Stimulated activated naive CD8-positive, alpha-beta T cell treated with anti-CD3 and anti-CD28 coated beads, Interleukin-15, Interleukin-2, amounts not matched to agents 100 ng/mL and 50 ng/mL, for 24 hours (primary cell): ENCODE results near the gene STAMBPL1.

Source experiments
- H3K27ac Mint-ChIP-seq: one replicate; pipeline ENCODE4 v1.8.0; 2021; ENCODE audit warnings: mild to moderate bottlenecking, mixed read lengths
- H3K27me3 Mint-ChIP-seq: one replicate; pipeline ENCODE4 v1.8.0; 2021; ENCODE audit warnings: mixed read lengths
- H3K36me3 Mint-ChIP-seq: one replicate; pipeline ENCODE4 v1.8.0; 2021; ENCODE audit warnings: low read depth, mixed read lengths
- H3K4me1 Mint-ChIP-seq: one replicate; pipeline ENCODE4 v1.8.0; 2021; ENCODE audit warnings: low read depth, mixed read lengths
- H3K4me3 Mint-ChIP-seq: one replicate; pipeline ENCODE4 v1.8.0; 2021; ENCODE audit warnings: mild to moderate bottlenecking, mixed read lengths
- H3K9me3 Mint-ChIP-seq: one replicate; pipeline ENCODE4 v1.8.0; 2021; ENCODE audit warnings: mixed read lengths

The STAMBPL1 gene

DNA sequence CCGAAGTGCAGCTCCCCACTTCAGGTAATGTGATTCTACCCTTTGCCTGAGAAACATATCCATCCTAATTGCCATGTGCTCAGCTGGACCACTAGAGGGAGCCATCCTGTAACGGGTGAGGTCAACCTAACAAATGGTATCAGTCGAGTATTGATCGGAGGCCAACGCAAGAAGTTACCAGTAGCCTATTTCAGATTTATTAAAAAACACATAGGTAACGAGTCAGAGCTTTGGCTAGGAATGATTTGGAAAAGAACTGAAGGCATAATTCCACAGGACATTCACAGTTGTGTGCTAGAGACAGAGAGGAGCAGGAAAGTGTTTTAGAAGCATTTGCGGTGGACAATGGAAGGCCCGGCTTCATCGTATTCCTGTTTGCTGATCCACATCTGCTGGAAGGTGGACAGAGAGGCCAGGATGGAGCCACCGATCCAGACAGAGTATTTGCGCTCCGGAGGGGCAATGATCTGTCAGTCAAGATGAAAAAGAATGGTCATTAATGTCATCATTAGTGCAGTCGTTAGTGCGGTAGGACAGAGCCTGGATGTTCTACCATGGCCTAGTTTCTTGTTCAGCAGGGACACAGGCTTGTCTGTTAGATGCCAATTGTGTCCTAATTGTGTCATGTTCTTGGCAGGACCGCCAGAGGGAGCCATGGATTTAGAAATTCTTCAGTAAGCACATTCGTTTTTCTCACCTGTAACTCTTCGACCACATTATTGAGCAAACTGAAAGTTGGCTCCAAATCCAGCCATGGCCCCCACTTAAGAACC lies 55.0 kb downstream of the STAMBPL1 start:
- H3K27me3 Mint-ChIP-seq = no peaks in the 10 kb centered on the region
- H3K36me3 Mint-ChIP-seq = no peaks in the 10 kb centered on the region
- H3K27ac Mint-ChIP-seq = no peak overlapping the region
- H3K9me3 Mint-ChIP-seq = no peaks in the 10 kb centered on the region
- H3K4me1 Mint-ChIP-seq = peaks cover 16% of the 10 kb centered on the region
- H3K4me3 Mint-ChIP-seq = peak overlapping the region; percentile 28

DNA sequence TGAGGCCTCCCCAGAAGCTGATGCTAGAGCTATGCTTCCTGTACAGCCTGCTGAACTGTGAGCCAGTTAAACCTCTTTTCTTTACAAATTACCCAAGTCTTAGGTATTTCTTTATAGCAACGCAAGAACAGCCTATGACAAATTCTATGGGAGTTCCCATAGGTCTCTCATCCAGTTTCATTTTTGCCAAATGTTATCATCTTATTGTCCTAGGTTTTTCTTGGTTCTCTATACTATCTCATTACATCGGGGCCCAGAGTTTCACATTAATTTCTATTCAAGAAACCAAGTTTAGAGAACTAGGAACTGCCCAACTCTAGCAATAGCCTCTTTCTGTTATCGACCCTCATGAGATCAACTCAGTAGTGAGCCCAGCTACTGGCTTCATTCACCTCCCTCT lies 56.6 kb downstream of the STAMBPL1 start:
- H3K4me1 Mint-ChIP-seq = peaks cover 16% of the 10 kb centered on the region
- H3K36me3 Mint-ChIP-seq = peaks cover 2% of the 10 kb centered on the region
- no peaks in the 10 kb centered on the region for H3K9me3 Mint-ChIP-seq
- no peaks in the 10 kb centered on the region for H3K27me3 Mint-ChIP-seq
- H3K4me3 Mint-ChIP-seq = no peak overlapping the region
- H3K27ac Mint-ChIP-seq = no peak overlapping the region

GRCh38 chr10:88938039-88938438 lies 58.0 kb downstream of the STAMBPL1 start:
- Mint-ChIP-seq H3K4me3 (no peak overlapping the region), H3K27ac (no peak overlapping the region), H3K9me3 (no peaks in the 10 kb centered on the region), H3K36me3 (peaks cover 4% of the 10 kb centered on the region), H3K27me3 (no peaks in the 10 kb centered on the region), H3K4me1 (peaks cover 10% of the 10 kb centered on the region)

DNA sequence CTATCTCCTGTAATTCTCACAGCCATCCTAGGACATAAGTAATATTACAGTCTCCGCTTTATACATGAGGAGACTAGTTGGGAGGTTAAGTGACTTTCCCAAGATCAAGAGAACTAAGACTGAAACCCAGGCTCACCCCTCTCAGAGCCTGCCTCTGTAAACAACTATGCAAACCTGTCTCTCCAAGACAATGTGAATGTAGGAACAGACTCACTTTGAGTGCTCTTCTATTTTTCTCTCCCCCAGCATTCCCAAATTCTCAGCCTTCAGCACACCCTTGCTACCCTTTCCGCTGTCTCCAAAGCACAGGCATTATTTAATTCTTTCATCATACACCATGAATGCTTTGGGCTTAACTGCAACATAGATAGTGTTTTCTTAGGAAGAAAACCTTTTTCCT lies 58.9 kb downstream of the STAMBPL1 start:
- Mint-ChIP-seq H3K9me3 (no peaks in the 10 kb centered on the region), H3K27me3 (no peaks in the 10 kb centered on the region), H3K4me3 (no peak overlapping the region), H3K4me1 (peaks cover 10% of the 10 kb centered on the region), H3K36me3 (peaks cover 4% of the 10 kb centered on the region), H3K27ac (no peak overlapping the region)

GRCh38 chr10:88941026-88941425 lies 61.0 kb downstream of the STAMBPL1 start:
- Mint-ChIP-seq H3K4me1 (peaks cover 7% of the 10 kb centered on the region), H3K27me3 (no peaks in the 10 kb centered on the region), H3K27ac (no peak overlapping the region), H3K4me3 (no peak overlapping the region), H3K36me3 (peaks cover 4% of the 10 kb centered on the region), H3K9me3 (no peaks in the 10 kb centered on the region)

GRCh38 chr10:88943778-88944177 lies 63.7 kb downstream of the STAMBPL1 start:
- peaks cover 4% of the 10 kb centered on the region for H3K36me3 Mint-ChIP-seq
- H3K27me3 Mint-ChIP-seq = no peaks in the 10 kb centered on the region
- no peak overlapping the region for H3K4me3 Mint-ChIP-seq
- H3K27ac Mint-ChIP-seq = no peak overlapping the region
- H3K4me1 Mint-ChIP-seq = peaks cover 14% of the 10 kb centered on the region
- no peaks in the 10 kb centered on the region for H3K9me3 Mint-ChIP-seq

GRCh38 chr10:88944813-88945212 lies 64.8 kb downstream of the STAMBPL1 start:
- H3K36me3 Mint-ChIP-seq = peaks cover 4% of the 10 kb centered on the region
- H3K27ac Mint-ChIP-seq = no peak overlapping the region
- H3K4me3 Mint-ChIP-seq = no peak overlapping the region
- H3K27me3 Mint-ChIP-seq = no peaks in the 10 kb centered on the region
- no peaks in the 10 kb centered on the region for H3K9me3 Mint-ChIP-seq
- peaks cover 14% of the 10 kb centered on the region for H3K4me1 Mint-ChIP-seq

GRCh38 chr10:88946200-88946599 lies 66.2 kb downstream of the STAMBPL1 start:
- Mint-ChIP-seq H3K27me3 (no peaks in the 10 kb centered on the region), H3K4me3 (no peak overlapping the region), H3K27ac (no peak overlapping the region), H3K36me3 (peaks cover 4% of the 10 kb centered on the region), H3K9me3 (no peaks in the 10 kb centered on the region), H3K4me1 (peaks cover 14% of the 10 kb centered on the region)

DNA sequence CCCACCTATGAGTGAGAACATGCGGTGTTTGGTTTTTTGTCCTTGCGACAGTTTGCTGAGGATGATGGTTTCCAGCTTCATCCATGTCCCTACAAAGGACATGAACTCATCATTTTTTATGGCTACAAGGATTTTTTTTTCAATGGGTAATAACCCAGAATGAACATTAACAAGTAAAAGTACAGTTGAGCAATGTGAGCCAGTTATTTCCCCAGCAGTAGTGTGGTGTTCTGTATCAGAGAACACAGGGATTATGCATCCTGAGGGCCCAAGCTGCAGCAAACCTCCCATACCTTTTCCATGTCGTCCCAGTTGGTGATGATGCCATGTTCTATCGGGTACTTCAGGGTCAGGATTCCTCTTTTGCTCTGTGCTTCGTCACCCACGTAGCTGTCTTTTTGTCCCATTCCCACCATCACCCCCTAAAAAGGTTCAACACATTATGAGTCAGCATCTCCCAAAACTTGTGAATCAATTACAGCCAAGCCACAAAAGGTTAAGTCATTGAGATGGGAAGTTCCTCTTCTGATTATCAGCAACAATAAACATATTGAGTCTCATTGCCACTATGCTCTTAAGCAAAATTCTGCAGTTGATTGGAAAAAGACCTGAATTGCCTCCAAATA lies 67.0 kb downstream of the STAMBPL1 start:
- H3K4me3 Mint-ChIP-seq = no peak overlapping the region

GRCh38 chr10:88949051-88949450 lies 69.0 kb downstream of the STAMBPL1 start:
- no peaks in the 10 kb centered on the region for H3K9me3 Mint-ChIP-seq
- no peak overlapping the region for H3K27ac Mint-ChIP-seq
- H3K27me3 Mint-ChIP-seq = no peaks in the 10 kb centered on the region
- peaks cover 14% of the 10 kb centered on the region for H3K4me1 Mint-ChIP-seq
- H3K4me3 Mint-ChIP-seq = no peak overlapping the region
- H3K36me3 Mint-ChIP-seq = no peaks in the 10 kb centered on the region

More for the DNA sequence above, 67.0 kb downstream of the STAMBPL1 start:
- Mint-ChIP-seq H3K4me1 (peaks cover 14% of the 10 kb centered on the region), H3K27ac (no peak overlapping the region), H3K27me3 (no peaks in the 10 kb centered on the region), H3K9me3 (no peaks in the 10 kb centered on the region), H3K36me3 (no peaks in the 10 kb centered on the region)

- Mint-ChIP-seq H3K36me3 (no peaks in the 10 kb centered on the region), H3K27ac (no peak overlapping the region), H3K9me3 (no peaks in the 10 kb centered on the region), H3K4me1 (peaks cover 6% of the 10 kb centered on the region), H3K27me3 (no peaks in the 10 kb centered on the region), H3K4me3 (no peak overlapping the region)
Measured at GRCh38 chr10:88949912-88950837, 70.1 kb downstream of the STAMBPL1 start.

GRCh38 chr10:88952647-88953111 lies 72.6 kb downstream of the STAMBPL1 start, which contains the start of gene ACTA2:
ACTA2 (minus strand) TSS chr10:88952773; CDS start chr10:88948930, 3,843 bp downstream.
- H3K27ac Mint-ChIP-seq = no peak within 1 kb of the TSS
- no peaks in the 10 kb centered on the region for H3K27me3 Mint-ChIP-seq
- no peaks in the 10 kb centered on the region for H3K9me3 Mint-ChIP-seq
- no peak within 1 kb of the TSS for H3K4me3 Mint-ChIP-seq
- H3K36me3 Mint-ChIP-seq = no peaks in the 10 kb centered on the region
- no peaks in the 10 kb centered on the region for H3K4me1 Mint-ChIP-seq

GRCh38 chr10:88953662-88954061 lies 73.6 kb downstream of the STAMBPL1 start:
- no peak overlapping the region for H3K4me3 Mint-ChIP-seq
- no peak overlapping the region for H3K27ac Mint-ChIP-seq
- no peaks in the 10 kb centered on the region for H3K36me3 Mint-ChIP-seq
- no peaks in the 10 kb centered on the region for H3K4me1 Mint-ChIP-seq
- no peaks in the 10 kb centered on the region for H3K9me3 Mint-ChIP-seq
- no peaks in the 10 kb centered on the region for H3K27me3 Mint-ChIP-seq

GRCh38 chr10:88954458-88955083 lies 74.5 kb downstream of the STAMBPL1 start:
- Mint-ChIP-seq H3K27ac (no peak overlapping the region), H3K4me3 (no peak overlapping the region), H3K27me3 (no peaks in the 10 kb centered on the region), H3K9me3 (no peaks in the 10 kb centered on the region), H3K4me1 (no peaks in the 10 kb centered on the region), H3K36me3 (no peaks in the 10 kb centered on the region)
